ENCODE results near the gene TMEM267.

DNA sequence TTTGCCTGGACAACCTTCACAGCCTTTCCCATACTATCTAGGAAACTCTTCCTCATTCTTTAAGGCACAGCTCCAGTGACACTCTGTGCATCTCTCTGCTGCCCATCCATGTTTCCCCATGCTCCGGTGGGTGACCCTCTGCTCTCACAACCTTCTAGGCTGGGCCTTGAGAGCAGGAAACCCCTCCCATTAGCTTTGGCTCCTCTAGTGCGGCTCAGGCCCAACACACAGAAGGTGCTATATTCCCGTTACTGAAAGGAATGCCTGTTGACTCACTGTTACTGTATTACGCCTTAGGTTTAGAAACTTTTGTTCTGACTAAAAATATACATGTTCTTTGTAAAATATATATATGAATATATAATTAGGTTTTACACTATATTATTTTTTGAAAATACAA lies 63.4 kb downstream of the TMEM267 start:
- TF ChIP-seq, protein P1, sequence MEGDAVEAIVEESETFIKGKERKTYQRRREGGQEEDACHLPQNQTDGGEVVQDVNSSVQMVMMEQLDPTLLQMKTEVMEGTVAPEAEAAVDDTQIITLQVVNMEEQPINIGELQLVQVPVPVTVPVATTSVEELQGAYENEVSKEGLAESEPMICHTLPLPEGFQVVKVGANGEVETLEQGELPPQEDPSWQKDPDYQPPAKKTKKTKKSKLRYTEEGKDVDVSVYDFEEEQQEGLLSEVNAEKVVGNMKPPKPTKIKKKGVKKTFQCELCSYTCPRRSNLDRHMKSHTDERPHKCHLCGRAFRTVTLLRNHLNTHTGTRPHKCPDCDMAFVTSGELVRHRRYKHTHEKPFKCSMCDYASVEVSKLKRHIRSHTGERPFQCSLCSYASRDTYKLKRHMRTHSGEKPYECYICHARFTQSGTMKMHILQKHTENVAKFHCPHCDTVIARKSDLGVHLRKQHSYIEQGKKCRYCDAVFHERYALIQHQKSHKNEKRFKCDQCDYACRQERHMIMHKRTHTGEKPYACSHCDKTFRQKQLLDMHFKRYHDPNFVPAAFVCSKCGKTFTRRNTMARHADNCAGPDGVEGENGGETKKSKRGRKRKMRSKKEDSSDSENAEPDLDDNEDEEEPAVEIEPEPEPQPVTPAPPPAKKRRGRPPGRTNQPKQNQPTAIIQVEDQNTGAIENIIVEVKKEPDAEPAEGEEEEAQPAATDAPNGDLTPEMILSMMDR (IDR thresholded peaks at IDR 0.05; ENCODE audit: low read depth, low read length, missing input control): no peak
- TF ChIP-seq FOXA1 (IDR thresholded peaks at IDR 0.05) (no peak), RAD21 (IDR thresholded peaks at IDR 0.05) (no peak), TAF1 (conservative IDR thresholded peaks at IDR 0.05) (no peak), REST (IDR thresholded peaks at IDR 0.05) (no peak)
- TF ChIP-seq, protein P2, sequence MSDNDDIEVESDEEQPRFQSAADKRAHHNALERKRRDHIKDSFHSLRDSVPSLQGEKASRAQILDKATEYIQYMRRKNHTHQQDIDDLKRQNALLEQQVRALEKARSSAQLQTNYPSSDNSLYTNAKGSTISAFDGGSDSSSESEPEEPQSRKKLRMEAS (IDR thresholded peaks at IDR 0.05): no peak
